Neuronal stem cell (in vitro differentiated cells): Measurements from ENCODE around the gene SLC47A1.

Source experiments
- DNase-seq: peaks from one replicate; pipeline ENCODE4 v3.0.0-alpha.2; 2013; ENCODE audit warnings: low spot score
- H2AFZ ChIP-seq: one replicate; pipeline ENCODE4 v1.6.1; 2013; ENCODE audit warnings: mild to moderate bottlenecking, low read length, inconsistent platforms
- H2AK5ac ChIP-seq: 2 replicates; pipeline ENCODE4 v1.6.1; 2013; ENCODE audit warnings: low read depth, mild to moderate bottlenecking, inconsistent platforms, low read length, moderate library complexity, mixed read lengths
- H2BK120ac ChIP-seq: 2 replicates; pipeline ENCODE4 v1.6.1; 2013; ENCODE audit warnings: low read depth, mild to moderate bottlenecking, inconsistent platforms, low read length, moderate library complexity, mixed read lengths
- H2BK12ac ChIP-seq: one replicate; pipeline ENCODE4 v1.6.1; 2013; ENCODE audit warnings: low read length, inconsistent platforms
- H2BK15ac ChIP-seq: 2 replicates; pipeline ENCODE4 v1.6.1; 2013; ENCODE audit warnings: mild to moderate bottlenecking, low read length, inconsistent platforms, mixed read lengths
- H2BK5ac ChIP-seq: one replicate; pipeline ENCODE4 v1.6.1; 2013; ENCODE audit warnings: inconsistent platforms, mild to moderate bottlenecking, low read length, moderate library complexity
- H3K14ac ChIP-seq: one replicate; pipeline ENCODE4 v1.6.1; 2013; ENCODE audit warnings: low read length, inconsistent platforms
- H3K18ac ChIP-seq: 2 replicates; pipeline ENCODE4 v1.6.1; 2013; ENCODE audit warnings: low read length, inconsistent platforms
- H3K23ac ChIP-seq: 2 replicates; pipeline ENCODE4 v1.6.1; 2013; ENCODE audit warnings: low read depth, mild to moderate bottlenecking, mixed read lengths, low read length, inconsistent platforms; ENCODE audit not compliant: poor library complexity
- H3K27ac ChIP-seq: replicated peaks from 3 replicates; pipeline ENCODE4 v1.5.1; 2013; ENCODE audit warnings: low read length, inconsistent platforms
- H3K27me3 ChIP-seq, 3 experiments: 2 replicates each; pipeline ENCODE4 v1.6.1; 2013; ENCODE audit warnings: low read length in 3 of 3, mild to moderate bottlenecking in 2 of 3, inconsistent platforms in 1 of 3, low read depth in 1 of 3, mixed read lengths in 1 of 3, moderate library complexity in 1 of 3; ENCODE audit not compliant: control insufficient read depth in 3 of 3, insufficient read depth in 3 of 3
- H3K36me3 ChIP-seq, 2 donors: replicated peaks in 1 of 2; 2 replicates each; pipeline ENCODE4 v1.6.1; 2013; ENCODE audit warnings: low read length in 2 of 2; ENCODE audit not compliant: control insufficient read depth in 2 of 2, insufficient read depth in 2 of 2
- H3K4ac ChIP-seq: 2 replicates; pipeline ENCODE4 v1.6.1; 2013; ENCODE audit warnings: inconsistent platforms, mild to moderate bottlenecking, low read length, moderate library complexity
- H3K4me1 ChIP-seq, 2 donors: 1 replicate in 1 of 2; 2 replicates in 1 of 2; pipeline ENCODE4 v1.6.1; 2013; ENCODE audit warnings: low read length in 2 of 2, low read depth in 1 of 2; ENCODE audit not compliant: control insufficient read depth in 2 of 2, insufficient read depth in 1 of 2
- H3K4me2 ChIP-seq: one replicate; pipeline ENCODE4 v1.6.1; 2013; ENCODE audit warnings: mild to moderate bottlenecking, low read length, inconsistent platforms; ENCODE audit not compliant: insufficient read depth, poor library complexity, severe bottlenecking
- H3K4me3 ChIP-seq, 2 donors: 2 replicates each; pipeline ENCODE4 v1.5.1; 2013; ENCODE audit warnings: low read length in 2 of 2, mild to moderate bottlenecking in 2 of 2, inconsistent platforms in 1 of 2, moderate library complexity in 1 of 2
- H3K79me1 ChIP-seq: one replicate; pipeline ENCODE4 v1.6.1; 2013; ENCODE audit warnings: low read depth, mild to moderate bottlenecking, inconsistent platforms, low read length, moderate library complexity
- H3K9ac ChIP-seq: one replicate; pipeline ENCODE4 v1.6.1; 2013; ENCODE audit warnings: mild to moderate bottlenecking, low read depth, low read length, inconsistent platforms; ENCODE audit not compliant: poor library complexity
- H3K9me3 ChIP-seq, 2 donors: replicated peaks in 1 of 2; 2 replicates each; pipeline versions ENCODE3 to v1.6.1; 2013; ENCODE audit warnings: low read length in 2 of 2, mild to moderate bottlenecking in 2 of 2, inconsistent platforms in 1 of 2, low read depth in 1 of 2, mixed read lengths in 1 of 2, moderate library complexity in 1 of 2; ENCODE audit not compliant: control insufficient read depth in 2 of 2, insufficient read depth in 1 of 2
- H4K8ac ChIP-seq: one replicate; pipeline ENCODE4 v1.6.1; 2013; ENCODE audit warnings: low read depth, mild to moderate bottlenecking, inconsistent platforms, low read length, moderate library complexity
- H4K91ac ChIP-seq: one replicate; pipeline ENCODE4 v1.6.1; 2013; ENCODE audit warnings: low read length, low read depth, mild to moderate bottlenecking, inconsistent platforms; ENCODE audit not compliant: poor library complexity
- WGBS, 2 donors: extraction: QIAGEN DNeasy Blood & Tissue Kit; methylation state at CpG; one replicate each; pipeline ENCODE4 v1.1.7; 2013; ENCODE audit warnings: missing lambda C conversion rate in 2 of 2, mixed read lengths in 1 of 2; ENCODE audit not compliant: insufficient read length in 2 of 2, insufficient replicate concordance in 1 of 2; ENCODE audit errors: extremely low coverage in 2 of 2; 5-methylcytosine and 5-hydroxymethylcytosine counted together

SLC47A1 gene

DNA sequence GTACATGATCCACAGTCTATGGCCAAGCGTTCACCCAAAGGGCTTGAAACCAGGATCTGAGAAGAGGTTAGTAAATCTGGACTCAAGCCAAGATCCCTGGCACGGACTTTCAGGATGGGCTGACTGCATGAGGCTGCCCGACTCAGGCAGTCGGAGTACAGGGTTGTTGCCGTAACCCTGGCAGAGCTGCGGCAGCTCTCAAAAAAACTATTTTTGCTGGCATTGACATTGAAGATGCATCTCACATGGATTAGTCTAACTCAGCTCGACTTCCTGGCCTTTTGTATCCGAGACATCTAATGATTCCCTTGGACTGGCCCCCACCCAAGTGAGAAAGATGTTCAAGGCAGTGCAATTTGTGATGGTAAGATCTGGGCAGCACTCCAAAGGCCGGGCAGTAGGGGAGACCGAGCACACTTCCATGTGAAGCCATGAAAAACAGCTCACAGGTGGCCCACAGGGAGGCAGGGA, 6.2 kb downstream of the SLC47A1 start:
- Histone ChIP-seq H3K36me3 (no peaks in the 10 kb centered on the region), H2BK120ac (no peak overlapping the region), H3K18ac (no peak overlapping the region), H3K4me2 (no peak overlapping the region), H2AK5ac (no peak overlapping the region), H2BK12ac (no peak overlapping the region), H3K27me3 (peaks cover 0 to 60% (median 2%) of the 10 kb centered on the region in 3 experiments), H3K23ac (no peak overlapping the region), H2AFZ (no peak overlapping the region), H2BK5ac (no peak overlapping the region), H3K9ac (no peak overlapping the region), H3K4me3 (no peak overlapping the region), H3K4ac (no peak overlapping the region), H3K79me1 (no peaks in the 10 kb centered on the region), H2BK15ac (no peak overlapping the region), H4K8ac (no peak overlapping the region), H3K14ac (no peak overlapping the region), H3K9me3 (no peaks in the 10 kb centered on the region), H3K4me1 (peaks cover 0 to 5% of the 10 kb centered on the region in 2 donors), H4K91ac (no peak overlapping the region), H3K27ac (no peak overlapping the region)
- DNase-seq: no peak
- no CpG with 5 or more reads among the region's 10 CpGs for WGBS, 2 donors

DNA sequence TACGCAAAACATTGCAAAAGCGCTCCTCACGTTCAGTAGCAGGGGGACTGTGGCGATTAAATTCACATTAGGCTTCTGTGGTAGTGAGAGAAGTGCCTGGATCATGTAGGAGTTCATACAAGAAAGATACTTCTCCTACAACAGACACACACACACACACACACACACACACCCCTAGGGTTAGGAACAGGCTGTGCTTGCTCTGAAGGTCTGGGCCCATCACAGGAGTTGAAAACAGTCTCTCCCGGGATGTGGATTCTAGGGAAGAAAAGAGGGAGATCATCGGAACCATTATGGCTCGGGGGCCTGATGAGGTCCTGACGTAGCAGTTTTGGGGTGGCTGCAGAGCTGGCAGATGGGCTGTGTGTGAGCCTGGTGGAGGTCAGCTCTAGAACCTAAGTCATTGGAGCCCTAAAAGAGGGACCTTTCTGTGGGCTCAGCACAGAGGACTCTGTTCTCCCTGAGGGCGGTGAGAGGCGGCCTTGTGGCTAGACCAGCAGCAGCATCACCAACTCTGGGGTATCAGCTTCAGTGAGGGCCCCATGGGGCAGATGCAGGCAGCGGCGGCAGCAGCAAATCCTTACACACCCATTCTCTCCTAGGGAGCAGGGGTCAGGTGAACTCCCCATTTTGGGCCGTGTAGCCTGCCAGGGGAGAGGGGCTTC, 7.2 kb downstream of the SLC47A1 start:
- no peak for DNase-seq
- peaks cover 0 to 53% (median 0%) of the 10 kb centered on the region in 3 experiments for H3K27me3 ChIP-seq

DNA sequence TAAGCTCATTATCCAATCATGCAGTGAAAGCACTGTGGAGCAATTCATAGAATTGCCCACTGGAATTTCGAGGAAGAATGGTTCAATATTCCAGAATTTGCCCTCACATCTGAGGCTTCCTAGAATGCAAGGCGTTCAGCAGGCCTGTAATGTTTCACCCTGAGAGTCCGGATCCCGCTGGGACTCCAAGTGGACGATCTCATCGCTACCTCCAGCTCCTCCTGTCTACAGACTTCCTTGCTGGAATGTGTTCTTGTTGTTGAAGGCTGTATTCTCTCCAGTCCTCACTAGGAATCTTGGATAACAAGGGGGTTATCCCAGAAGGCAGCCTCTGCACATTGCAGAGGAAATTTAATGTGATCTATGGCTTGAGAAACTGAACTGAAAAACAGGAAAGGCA, 7.8 kb downstream of the SLC47A1 start:
- Histone ChIP-seq H2BK5ac (no peak overlapping the region), H3K4ac (no peak overlapping the region), H3K79me1 (no peaks in the 10 kb centered on the region), H4K8ac (no peak overlapping the region), H3K4me1 (peaks cover 0 to 5% of the 10 kb centered on the region in 2 donors), H3K9me3 (no peaks in the 10 kb centered on the region), H4K91ac (no peak overlapping the region), H3K36me3 (no peaks in the 10 kb centered on the region), H2AK5ac (no peak overlapping the region), H3K4me2 (no peak overlapping the region), H3K23ac (no peak overlapping the region), H3K27me3 (peaks cover 0 to 47% (median 0%) of the 10 kb centered on the region in 3 experiments), H2BK120ac (no peak overlapping the region), H3K14ac (no peak overlapping the region), H2AFZ (no peak overlapping the region), H2BK15ac (no peak overlapping the region), H3K18ac (no peak overlapping the region), H3K27ac (no peak overlapping the region), H3K4me3 (no peak overlapping the region), H3K9ac (no peak overlapping the region), H2BK12ac (no peak overlapping the region)
- no peak for DNase-seq
- WGBS, 2 donors: no CpG with 5 or more reads among the region's 6 CpGs

More for the DNA sequence above, 7.2 kb downstream of the SLC47A1 start:
- Histone ChIP-seq H3K4me2 (no peak overlapping the region), H4K8ac (no peak overlapping the region), H2BK15ac (no peak overlapping the region), H3K4me3 (no peak overlapping the region), H2AFZ (no peak overlapping the region), H3K27ac (no peak overlapping the region), H3K23ac (no peak overlapping the region), H3K18ac (peak overlapping the region; percentile 50), H3K9ac (no peak overlapping the region), H3K4me1 (peaks cover 0 to 5% of the 10 kb centered on the region in 2 donors), H3K79me1 (no peaks in the 10 kb centered on the region), H2BK120ac (no peak overlapping the region), H3K36me3 (no peaks in the 10 kb centered on the region), H2BK12ac (no peak overlapping the region), H2AK5ac (no peak overlapping the region), H3K14ac (no peak overlapping the region), H3K4ac (no peak overlapping the region), H4K91ac (no peak overlapping the region), H3K9me3 (no peaks in the 10 kb centered on the region), H2BK5ac (no peak overlapping the region)
- WGBS, 2 donors: no CpG with 5 or more reads among the region's 13 CpGs

GRCh38 chr17:19542247-19542646, 8.6 kb downstream of the SLC47A1 start:
- no peak overlapping the region for H2BK5ac ChIP-seq
- no peak overlapping the region for H3K27ac ChIP-seq
- no peaks in the 10 kb centered on the region for H3K36me3 ChIP-seq
- no peak overlapping the region for H3K4me2 ChIP-seq
- no peak overlapping the region for H3K9ac ChIP-seq
- H3K4ac ChIP-seq: no peak overlapping the region
- no peak for DNase-seq
- H2BK12ac ChIP-seq: no peak overlapping the region
- no peak overlapping the region for H2AFZ ChIP-seq
- H2BK15ac ChIP-seq: no peak overlapping the region
- no peak overlapping the region for H3K14ac ChIP-seq
- H3K9me3 ChIP-seq: no peaks in the 10 kb centered on the region
- no peaks in the 10 kb centered on the region for H3K79me1 ChIP-seq
- H3K18ac ChIP-seq: no peak overlapping the region
- no peak overlapping the region for H2AK5ac ChIP-seq
- no peak overlapping the region for H4K8ac ChIP-seq
- WGBS, 2 donors: no CpG with 5 or more reads among the region's 8 CpGs
- no peaks in the 10 kb centered on the region for H3K4me1 ChIP-seq
- H3K23ac ChIP-seq: no peak overlapping the region
- H4K91ac ChIP-seq: peak overlapping the region; percentile 58
- H3K4me3 ChIP-seq: peak overlapping the region in 1 of 2 donors; percentile 19
- peaks cover 0 to 39% (median 0%) of the 10 kb centered on the region in 3 experiments for H3K27me3 ChIP-seq
- no peak overlapping the region for H2BK120ac ChIP-seq
